Activated CD8-positive, alpha-beta memory T cell treated with anti-CD3 and anti-CD28 coated beads for 4 hours (primary cell): ENCODE measurements around the gene KRTAP5-6.

Experiments
- DNase-seq, 2 donors: peaks; one replicate each; pipeline ENCODE4 v3.0.0-alpha.2; 2020; ENCODE audit warnings: low read depth in 2 of 2

The KRTAP5-6 gene, protein sequence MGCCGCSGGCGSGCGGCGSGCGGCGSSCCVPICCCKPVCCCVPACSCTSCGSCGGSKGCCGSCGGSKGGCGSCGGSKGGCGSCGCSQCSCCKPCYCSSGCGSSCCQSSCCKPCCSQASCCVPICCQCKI

GRCh38 chr11:1696608-1697570 lies at the start of gene KRTAP5-6:
TSS of gene KRTAP5-6 (plus strand) at chr11:1697195. CDS start at chr11:1697246, 51 bp downstream.
- no peak for DNase-seq

DNA sequence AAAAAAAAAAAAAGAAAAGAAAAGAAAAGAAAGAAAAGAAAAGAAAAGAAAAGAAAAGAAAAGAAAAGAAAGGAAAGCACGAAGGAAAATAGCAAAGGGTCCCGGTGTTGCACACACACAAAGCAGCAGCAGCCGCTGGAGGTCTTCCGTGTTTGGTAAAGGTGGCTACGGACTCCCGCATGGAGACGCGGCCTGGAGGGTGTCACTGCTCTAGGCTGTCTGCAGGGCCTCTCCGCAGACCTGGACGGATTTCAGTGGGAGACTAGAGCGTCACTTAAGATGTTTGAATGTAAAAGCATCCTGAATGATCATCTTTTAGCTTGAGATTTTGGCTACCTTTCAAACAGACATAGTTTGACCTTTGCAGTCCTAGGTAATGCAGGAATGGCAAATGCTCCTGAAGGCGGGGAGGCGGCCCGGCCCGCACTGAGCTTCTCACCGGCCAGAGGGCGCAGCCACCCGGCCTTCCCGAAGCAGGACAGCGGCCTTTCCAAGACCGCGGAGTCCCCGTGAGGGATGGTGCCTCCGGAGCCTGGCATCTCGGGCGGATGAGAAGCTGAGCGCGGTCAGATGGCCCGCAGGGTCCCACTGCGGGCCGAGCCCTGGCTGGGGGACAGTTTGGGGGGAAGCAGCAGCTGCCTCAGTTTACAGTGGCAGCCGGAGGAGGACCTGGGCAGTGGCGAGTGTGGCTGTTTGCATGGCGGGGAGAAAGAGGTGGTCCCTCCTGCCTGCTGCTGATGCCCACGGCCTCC lies 48.9 kb upstream of the KRTAP5-6 start:
- no peak for DNase-seq

- no peak for DNase-seq
These were observed 48.2 kb upstream of the KRTAP5-6 start for GRCh38 chr11:1648653-1649420.

DNA sequence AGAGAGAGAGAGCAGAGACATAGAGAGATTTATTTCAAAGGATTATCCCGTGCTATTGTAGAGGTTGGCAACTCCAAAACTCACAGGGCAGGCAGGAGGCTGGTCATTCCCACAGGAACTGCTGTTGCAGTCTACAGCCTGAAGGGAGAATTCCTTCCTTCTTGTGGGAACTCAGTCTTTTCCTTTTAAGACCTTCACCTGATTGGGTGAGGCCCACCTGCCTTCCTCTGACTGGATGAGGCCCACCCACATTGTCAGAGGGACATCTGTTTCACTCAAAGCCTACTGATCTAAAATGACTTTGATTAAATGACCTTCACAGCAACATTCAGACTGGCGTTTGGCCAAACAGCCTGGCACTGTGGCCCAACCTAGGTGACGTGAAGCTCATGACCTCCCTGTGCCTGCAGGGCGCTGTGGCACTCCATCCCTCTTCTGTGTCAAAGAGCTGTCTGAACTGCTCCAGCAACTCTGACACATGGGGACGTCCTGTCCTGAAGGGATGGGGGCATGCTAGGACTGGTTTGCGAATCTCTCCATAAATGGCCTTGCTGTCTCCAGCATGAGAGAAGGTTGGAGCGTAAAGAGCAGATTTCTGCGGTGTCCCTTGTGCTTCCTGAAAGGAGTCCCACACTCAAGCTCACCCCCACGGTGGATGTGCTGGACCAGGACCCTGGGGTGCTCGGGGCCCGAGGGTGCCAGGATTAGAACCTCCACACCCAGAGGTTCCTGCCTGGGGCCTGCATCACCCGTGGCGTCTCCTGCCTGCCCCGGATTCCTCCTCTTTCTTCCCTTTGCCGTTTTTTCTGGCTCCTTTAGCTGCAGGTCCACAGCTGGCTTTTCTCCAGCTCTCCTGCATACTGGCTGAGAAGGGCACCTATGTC lies 46.7 kb upstream of the KRTAP5-6 start:
- DNase-seq = no peak

GRCh38 chr11:1650918-1651262 lies 46.1 kb upstream of the KRTAP5-6 start:
- no peak for DNase-seq

- no peak for DNase-seq
These were observed 45.5 kb upstream of the KRTAP5-6 start for GRCh38 chr11:1651411-1651980.

- DNase-seq = no peak
These were observed 45.0 kb upstream of the KRTAP5-6 start for GRCh38 chr11:1652026-1652425.

- DNase-seq = no peak
These were observed 44.6 kb upstream of the KRTAP5-6 start for GRCh38 chr11:1652442-1652770.

GRCh38 chr11:1652771-1653540 lies 44.0 kb upstream of the KRTAP5-6 start:
- peak; percentile 53 to 55 for DNase-seq

DNA sequence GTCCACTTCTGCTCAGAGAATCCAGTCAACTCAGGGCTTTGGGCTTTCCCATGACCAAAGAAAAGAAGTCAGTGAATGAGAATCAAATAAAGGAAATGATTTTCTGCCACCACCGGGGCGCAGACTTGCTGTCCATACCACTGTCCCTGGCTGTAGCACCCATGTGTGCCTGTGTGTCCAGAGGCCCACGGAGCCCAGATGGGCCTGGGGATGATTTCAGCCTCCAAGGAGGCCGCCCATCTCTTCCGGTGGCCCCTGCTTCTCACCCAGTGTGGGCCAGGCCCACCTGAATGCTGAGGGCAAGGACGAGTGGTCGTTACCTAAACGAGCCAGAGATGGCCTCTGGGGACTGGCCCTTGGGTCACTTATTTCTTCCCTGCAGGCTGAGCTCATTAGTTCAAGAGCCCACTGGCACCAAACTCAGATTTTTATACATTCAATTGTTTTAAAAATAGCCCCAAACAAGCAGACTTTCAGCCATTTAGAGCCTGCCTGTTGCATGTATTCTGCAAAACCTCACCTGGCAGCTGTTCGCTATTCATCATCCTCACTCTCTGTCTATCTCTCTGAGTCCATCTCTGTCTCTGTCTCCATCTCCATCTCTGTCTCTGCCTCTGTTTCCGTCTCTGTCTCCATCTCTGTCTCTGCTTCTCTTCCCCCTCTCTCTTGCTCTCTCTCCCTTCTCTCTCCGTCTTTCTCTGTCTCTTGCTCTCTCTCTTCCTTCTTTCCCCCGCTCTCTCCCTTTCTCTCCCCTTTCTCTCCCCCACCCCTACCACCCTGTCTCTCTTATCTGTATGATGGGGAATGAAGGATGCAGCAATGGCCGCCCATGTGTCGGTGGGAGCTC lies 43.2 kb upstream of the KRTAP5-6 start:
- no peak for DNase-seq

DNA sequence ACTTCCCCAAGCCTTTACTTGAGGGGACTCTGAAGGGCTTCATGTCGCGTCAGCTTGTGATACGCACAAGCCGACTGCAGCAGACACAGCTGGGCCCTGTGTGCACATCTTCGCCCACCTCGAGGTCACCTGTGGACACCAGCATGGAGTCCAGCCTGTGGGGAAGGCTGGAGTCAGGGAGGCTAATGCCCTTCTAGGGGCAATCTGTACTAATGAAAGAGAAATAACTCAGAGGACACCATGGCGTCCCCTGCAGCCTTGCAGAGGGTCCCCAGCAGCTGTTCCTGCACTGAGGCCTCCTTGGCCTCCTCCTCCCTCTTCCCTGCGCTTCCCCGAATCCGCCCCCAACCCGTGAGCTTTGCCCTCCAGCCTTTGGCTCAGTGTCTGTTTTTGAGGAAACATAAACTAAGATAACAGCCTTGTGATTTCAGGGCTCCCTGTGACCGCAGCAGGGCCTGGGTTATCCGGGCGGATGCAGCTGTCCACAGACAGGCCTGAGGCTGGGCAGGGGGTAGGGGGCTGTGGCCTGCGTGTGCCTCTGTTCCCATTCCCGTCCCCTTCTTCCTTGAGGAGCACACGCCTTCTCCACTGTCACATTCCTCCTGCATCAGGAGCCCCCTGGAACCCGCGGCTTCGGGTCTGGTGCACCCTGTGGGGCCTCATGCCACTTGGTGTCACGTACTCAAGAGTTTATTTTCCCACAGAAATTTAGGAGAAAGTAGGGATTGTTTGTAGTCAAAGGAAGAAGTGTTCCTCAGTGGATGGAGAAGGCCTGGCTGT lies 42.4 kb upstream of the KRTAP5-6 start:
- DNase-seq = no peak

DNA sequence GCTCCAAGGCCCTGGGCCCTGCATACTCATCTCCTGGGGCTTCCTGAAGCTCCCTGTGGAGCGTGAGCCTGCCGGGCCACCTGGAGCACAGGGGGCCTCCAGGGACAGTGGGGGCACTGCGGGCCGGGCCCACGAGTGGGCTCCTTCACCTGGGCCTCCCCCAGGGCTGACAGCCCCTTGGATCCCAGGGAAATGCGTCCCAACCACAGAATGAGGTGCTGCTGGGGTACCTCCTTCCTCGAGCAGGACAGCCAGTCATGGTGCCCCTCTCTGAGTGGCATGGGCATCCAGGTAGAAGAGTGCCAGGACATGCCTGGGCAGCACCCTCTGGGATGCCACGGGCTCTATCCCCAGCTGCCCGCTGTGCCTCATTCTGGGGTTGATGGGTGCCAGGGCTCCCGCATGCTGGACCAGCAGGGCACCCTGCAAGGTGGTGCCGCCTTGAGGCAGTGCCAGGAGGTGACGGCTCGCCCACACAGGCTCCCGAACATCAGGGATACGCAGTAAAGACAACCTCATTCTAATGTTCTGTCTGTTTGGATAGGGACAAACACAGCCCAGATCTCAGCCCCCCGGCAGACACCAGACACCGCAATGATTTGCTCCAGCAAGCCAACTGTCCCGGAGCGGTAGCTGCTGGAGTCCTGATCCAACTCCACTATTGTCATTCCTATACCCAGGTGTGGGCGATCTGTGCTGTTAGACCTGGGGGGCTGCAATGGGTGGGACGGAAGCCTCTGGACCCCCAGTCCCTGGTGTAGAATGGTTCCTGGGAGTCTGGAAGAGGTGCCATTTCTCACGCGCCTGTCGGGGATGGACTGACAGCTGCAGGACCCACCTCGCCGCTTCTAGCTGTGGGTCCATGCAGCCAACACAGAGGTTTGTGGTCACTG lies 41.6 kb upstream of the KRTAP5-6 start:
- no peak for DNase-seq

- DNase-seq = no peak
These were observed 40.9 kb upstream of the KRTAP5-6 start for GRCh38 chr11:1656061-1656441.

- no peak for DNase-seq
These were observed 40.3 kb upstream of the KRTAP5-6 start for GRCh38 chr11:1656670-1657069.

GRCh38 chr11:1659506-1659905 lies 37.5 kb upstream of the KRTAP5-6 start:
- DNase-seq = no peak

- DNase-seq = no peak
These were observed 36.7 kb upstream of the KRTAP5-6 start for GRCh38 chr11:1660111-1660867.
